Adipocyte (in vitro differentiated cells): Measurements from ENCODE around the gene LMF1.

Experiments used
- DNase-seq: peaks from one replicate; pipeline ENCODE4 v3.0.0-alpha.2; 2015; ENCODE audit warnings: low read depth
- H3K27me3 ChIP-seq: replicated peaks from 2 replicates; pipeline ENCODE4 v1.7.0; 2013; ENCODE audit warnings: mild to moderate bottlenecking, low read length, moderate library complexity; ENCODE audit not compliant: control insufficient read depth, insufficient read depth
- H3K36me3 ChIP-seq: 2 replicates; pipeline ENCODE4 v1.7.0; 2013; ENCODE audit warnings: low read length, mild to moderate bottlenecking, moderate library complexity; ENCODE audit not compliant: control insufficient read depth, insufficient read depth, severe bottlenecking
- H3K4me1 ChIP-seq: 2 replicates; pipeline ENCODE4 v1.7.0; 2013; ENCODE audit warnings: mild to moderate bottlenecking, low read length, moderate library complexity; ENCODE audit not compliant: control insufficient read depth, insufficient read depth
- H3K4me3 ChIP-seq: 2 replicates; pipeline ENCODE4 v1.7.0; 2013; ENCODE audit warnings: mild to moderate bottlenecking, low read length, moderate library complexity
- H3K9ac ChIP-seq: 2 replicates; pipeline ENCODE4 v1.7.0; 2013; ENCODE audit warnings: mild to moderate bottlenecking, low read length, moderate library complexity
- H3K9me3 ChIP-seq: 2 replicates; pipeline ENCODE4 v1.7.0; 2013; ENCODE audit warnings: mild to moderate bottlenecking, low read length, moderate library complexity; ENCODE audit not compliant: control insufficient read depth

The LMF1 gene

GRCh38 chr16:990516-991291 is 19.9 kb upstream of the LMF1 start:
- H3K4me3 ChIP-seq = no peak overlapping the region
- H3K4me1 ChIP-seq = no peaks in the 10 kb centered on the region
- H3K36me3 ChIP-seq = no peaks in the 10 kb centered on the region
- H3K9ac ChIP-seq = no peak overlapping the region
- peaks cover 32% of the 10 kb centered on the region for H3K27me3 ChIP-seq
- H3K9me3 ChIP-seq = peaks cover 19% of the 10 kb centered on the region
- DNase-seq = no peak

GRCh38 chr16:989354-989814 is 18.6 kb upstream of the LMF1 start:
- H3K36me3 ChIP-seq = no peaks in the 10 kb centered on the region
- H3K4me3 ChIP-seq = no peak overlapping the region
- no peaks in the 10 kb centered on the region for H3K4me1 ChIP-seq
- H3K9ac ChIP-seq = no peak overlapping the region
- peaks cover 23% of the 10 kb centered on the region for H3K27me3 ChIP-seq
- peaks cover 5% of the 10 kb centered on the region for H3K9me3 ChIP-seq
- DNase-seq = no peak

GRCh38 chr16:988471-989353 is 17.9 kb upstream of the LMF1 start:
- H3K27me3 ChIP-seq = peaks cover 23% of the 10 kb centered on the region
- peaks cover 4% of the 10 kb centered on the region for H3K9me3 ChIP-seq
- H3K4me1 ChIP-seq = no peaks in the 10 kb centered on the region
- no peak for DNase-seq
- no peak overlapping the region for H3K4me3 ChIP-seq
- H3K36me3 ChIP-seq = no peaks in the 10 kb centered on the region
- no peak overlapping the region for H3K9ac ChIP-seq

GRCh38 chr16:987906-988305 is 17.1 kb upstream of the LMF1 start:
- no peak overlapping the region for H3K4me3 ChIP-seq
- H3K9me3 ChIP-seq = peaks cover under 1% of the 10 kb centered on the region
- no peaks in the 10 kb centered on the region for H3K36me3 ChIP-seq
- no peak for DNase-seq
- no peaks in the 10 kb centered on the region for H3K4me1 ChIP-seq
- H3K27me3 ChIP-seq = peaks cover 20% of the 10 kb centered on the region
- no peak overlapping the region for H3K9ac ChIP-seq

- Histone ChIP-seq H3K27me3 (peaks cover 19% of the 10 kb centered on the region), H3K4me3 (no peak overlapping the region), H3K36me3 (no peaks in the 10 kb centered on the region), H3K4me1 (no peaks in the 10 kb centered on the region), H3K9me3 (no peaks in the 10 kb centered on the region), H3K9ac (no peak overlapping the region)
- no peak for DNase-seq
These were observed 16.3 kb upstream of the LMF1 start for GRCh38 chr16:986925-987582.

GRCh38 chr16:986411-986810 is 15.6 kb upstream of the LMF1 start:
- DNase-seq = no peak
- H3K9ac ChIP-seq = no peak overlapping the region
- peaks cover 19% of the 10 kb centered on the region for H3K27me3 ChIP-seq
- H3K4me3 ChIP-seq = no peak overlapping the region
- no peaks in the 10 kb centered on the region for H3K4me1 ChIP-seq
- H3K36me3 ChIP-seq = no peaks in the 10 kb centered on the region
- H3K9me3 ChIP-seq = no peaks in the 10 kb centered on the region

GRCh38 chr16:985646-986400 is 15.0 kb upstream of the LMF1 start:
- Histone ChIP-seq H3K9ac (no peak overlapping the region), H3K9me3 (no peaks in the 10 kb centered on the region), H3K36me3 (no peaks in the 10 kb centered on the region), H3K27me3 (peaks cover 19% of the 10 kb centered on the region), H3K4me3 (no peak overlapping the region), H3K4me1 (no peaks in the 10 kb centered on the region)
- DNase-seq = no peak

GRCh38 chr16:984736-985636 is 14.2 kb upstream of the LMF1 start:
- H3K9ac ChIP-seq = no peak overlapping the region
- H3K27me3 ChIP-seq = peaks cover 16% of the 10 kb centered on the region
- no peaks in the 10 kb centered on the region for H3K4me1 ChIP-seq
- H3K9me3 ChIP-seq = no peaks in the 10 kb centered on the region
- H3K36me3 ChIP-seq = no peaks in the 10 kb centered on the region
- no peak for DNase-seq
- no peak overlapping the region for H3K4me3 ChIP-seq

GRCh38 chr16:984121-984694 is 13.4 kb upstream of the LMF1 start:
- no peak overlapping the region for H3K4me3 ChIP-seq
- DNase-seq = no peak
- H3K27me3 ChIP-seq = peaks cover 16% of the 10 kb centered on the region
- no peaks in the 10 kb centered on the region for H3K9me3 ChIP-seq
- H3K9ac ChIP-seq = no peak overlapping the region
- H3K36me3 ChIP-seq = no peaks in the 10 kb centered on the region
- H3K4me1 ChIP-seq = no peaks in the 10 kb centered on the region
